Fibroblast of skin of abdomen (primary cell): ENCODE measurements around the gene ZIC4.

Experiments
- DNase-seq: peaks from one replicate; pipeline ENCODE4 v3.0.0-alpha.2; 2013

The ZIC4 gene

GRCh38 chr3:147417551-147418295 lies 11.4 kb upstream of the ZIC4 start:
- DNase-seq: no peak

GRCh38 chr3:147416931-147417330 lies 10.6 kb upstream of the ZIC4 start:
- DNase-seq: no peak

- no peak for DNase-seq
Measured at GRCh38 chr3:147415874-147416273, 9.5 kb upstream of the ZIC4 start.

GRCh38 chr3:147415286-147415685 lies 8.9 kb upstream of the ZIC4 start:
- DNase-seq: no peak

- DNase-seq: no peak
Measured at GRCh38 chr3:147414390-147415138, 8.2 kb upstream of the ZIC4 start.

- DNase-seq: no peak
Measured at GRCh38 chr3:147413686-147414389, 7.5 kb upstream of the ZIC4 start.

- DNase-seq: no peak
Measured at GRCh38 chr3:147412917-147413685, 6.8 kb upstream of the ZIC4 start.

- DNase-seq: no peak
Measured at GRCh38 chr3:147412261-147412916, 6.0 kb upstream of the ZIC4 start.

GRCh38 chr3:147411815-147412241 lies 5.5 kb upstream of the ZIC4 start:
- no peak for DNase-seq

GRCh38 chr3:147411238-147411814 lies 5.0 kb upstream of the ZIC4 start:
- DNase-seq: no peak

GRCh38 chr3:147410526-147411237 lies 4.3 kb upstream of the ZIC4 start:
- DNase-seq: no peak

GRCh38 chr3:147410116-147410525 lies 3.8 kb upstream of the ZIC4 start:
- no peak for DNase-seq

- DNase-seq: no peak
Measured at GRCh38 chr3:147409143-147410115, 3.1 kb upstream of the ZIC4 start, which contains the start of gene ZIC1. Gene ZIC1 (plus strand): TSS chr3:147409365. CDS start chr3:147410113, 748 bp downstream.

GRCh38 chr3:147408188-147409100 lies 2.1 kb upstream of the ZIC4 start:
- no peak for DNase-seq

- no peak for DNase-seq
Measured at GRCh38 chr3:147407498-147408187, 1.3 kb upstream of the ZIC4 start.

- no peak for DNase-seq
Measured at GRCh38 chr3:147407114-147407497, 763 bp upstream of the ZIC4 start.

- DNase-seq: no peak
Measured at GRCh38 chr3:147405231-147406027, 914 bp downstream of the ZIC4 start.
